Raji (cell line): Measurements from ENCODE around the gene RTN4R.

Experiments used
- POLR2A ChIP-seq: IDR thresholded peaks from 2 replicates; pipeline ENCODE4 v1.6.1; 2011; ENCODE audit warnings: low read depth, low read length, control low read depth; ENCODE audit not compliant: insufficient read depth

RTN4R gene

GRCh38 chr22:20213833-20214708 lies 54.0 kb downstream of the RTN4R start:
- no peak for TF ChIP-seq POLR2A

GRCh38 chr22:20212754-20213699 lies 55.1 kb downstream of the RTN4R start:
- TF ChIP-seq POLR2A: no peak

GRCh38 chr22:20211997-20212753 lies 55.9 kb downstream of the RTN4R start:
- no peak for TF ChIP-seq POLR2A

GRCh38 chr22:20211409-20211996 lies 56.6 kb downstream of the RTN4R start:
- no peak for TF ChIP-seq POLR2A

- TF ChIP-seq POLR2A: no peak
Measured at GRCh38 chr22:20210473-20211059, 57.6 kb downstream of the RTN4R start.

- TF ChIP-seq POLR2A: no peak
Measured at GRCh38 chr22:20209761-20210250, 58.3 kb downstream of the RTN4R start.

GRCh38 chr22:20208713-20209310 lies 59.3 kb downstream of the RTN4R start:
- no peak for TF ChIP-seq POLR2A

- no peak for TF ChIP-seq POLR2A
Measured at GRCh38 chr22:20207277-20208025, 60.7 kb downstream of the RTN4R start.

- TF ChIP-seq POLR2A: no peak
Measured at GRCh38 chr22:20206709-20207215, 61.4 kb downstream of the RTN4R start.

- TF ChIP-seq POLR2A: peak; percentile 65
Measured at GRCh38 chr22:20205964-20206708, 62.0 kb downstream of the RTN4R start.

GRCh38 chr22:20205464-20205963 lies 62.6 kb downstream of the RTN4R start:
- no peak for TF ChIP-seq POLR2A

GRCh38 chr22:20204806-20205205 lies 63.3 kb downstream of the RTN4R start:
- no peak for TF ChIP-seq POLR2A
